Activated T-cell treated with anti-CD3 and anti-CD28 coated beads for 48 hours (primary cell): ENCODE results near the gene CNR1.
"Not testable (repeated sequence)": the region's sequence is repeated elsewhere in the genome, so short reads cannot be mapped to it uniquely, and the experiment has no call there.

Source experiments
- DNase-seq: peaks from one replicate; pipeline ENCODE4 v3.0.0-alpha.2; 2020; ENCODE audit warnings: low read depth

CNR1 gene

GRCh38 chr6:88165844-88166492 lies at the start of gene CNR1:
Gene CNR1, minus strand, starts transcription at chr6:88166347. Its CDS starts 21,073 bp downstream, at chr6:88145274.
- DNase-seq = no peak

- no peak for DNase-seq
Measured at GRCh38 chr6:88211446-88211845, 45.3 kb upstream of the CNR1 start.

GRCh38 chr6:88209301-88209700 lies 43.2 kb upstream of the CNR1 start:
- DNase-seq = no peak

GRCh38 chr6:88208726-88209125 lies 42.6 kb upstream of the CNR1 start:
- DNase-seq = no peak

GRCh38 chr6:88201734-88202133 lies 35.6 kb upstream of the CNR1 start:
- not testable (repeated sequence) for DNase-seq

- DNase-seq = no peak
Measured at GRCh38 chr6:88184921-88185320, 18.8 kb upstream of the CNR1 start.

GRCh38 chr6:88183471-88183870 lies 17.3 kb upstream of the CNR1 start:
- DNase-seq = no peak

- no peak for DNase-seq
Measured at GRCh38 chr6:88179692-88180091, 13.5 kb upstream of the CNR1 start.

GRCh38 chr6:88177961-88178464 lies 11.9 kb upstream of the CNR1 start:
- DNase-seq = no peak

- no peak for DNase-seq
Measured at GRCh38 chr6:88174906-88175305, 8.8 kb upstream of the CNR1 start.

GRCh38 chr6:88171312-88171711 lies 5.2 kb upstream of the CNR1 start:
- DNase-seq = no peak

- DNase-seq = no peak
Measured at GRCh38 chr6:88168362-88168761, 2.2 kb upstream of the CNR1 start.

- no peak for DNase-seq
Measured at GRCh38 chr6:88167352-88167937, 1.3 kb upstream of the CNR1 start.

- DNase-seq = no peak
Measured at GRCh38 chr6:88166493-88167351, 575 bp upstream of the CNR1 start.

- no peak for DNase-seq
Measured at GRCh38 chr6:88165087-88165843, 882 bp downstream of the CNR1 start.

- no peak for DNase-seq
Measured at GRCh38 chr6:88164061-88164460, 2.1 kb downstream of the CNR1 start.

- DNase-seq = no peak
Measured at GRCh38 chr6:88163616-88164015, 2.5 kb downstream of the CNR1 start.

GRCh38 chr6:88161940-88162339 lies 4.2 kb downstream of the CNR1 start:
- DNase-seq = no peak

- DNase-seq = no peak
Measured at GRCh38 chr6:88157106-88157505, 9.0 kb downstream of the CNR1 start.

- no peak for DNase-seq
Measured at GRCh38 chr6:88145298-88145963, 20.7 kb downstream of the CNR1 start.

GRCh38 chr6:88144637-88145297 lies 21.4 kb downstream of the CNR1 start:
- no peak for DNase-seq
